ENCODE data around the gene OR6B1. TPM values are rescaled to one million over a fixed set of nuclear protein-coding genes. Genes with fewer than 3 reads are reported as not detected.

OR6B1 gene
- total RNA-seq = not detected in 2 replicates

DNA sequence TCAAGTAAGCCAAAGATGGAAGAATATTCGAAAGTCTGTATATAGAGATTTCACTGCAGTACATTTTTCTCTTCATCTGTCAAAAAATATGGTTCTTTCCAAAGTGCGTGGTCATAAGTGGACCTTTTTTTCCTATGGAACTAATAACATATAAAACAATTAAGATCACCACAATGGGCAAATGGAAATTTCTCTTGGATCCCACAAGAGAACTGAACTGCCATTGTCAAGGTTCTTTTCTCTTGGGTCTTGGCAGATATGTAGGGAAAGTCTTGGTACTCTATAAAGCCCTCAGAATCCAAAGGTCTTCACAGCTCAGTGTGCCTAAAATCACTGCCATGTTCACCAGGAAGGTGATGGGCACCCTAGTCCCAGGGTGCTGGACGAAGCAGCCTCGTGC, at the start of gene OR6B1:
OR6B1 (plus strand) TSS at position 301 of the 400 bp plus-strand sequence. CDS start 3,677 bp downstream, outside the sequence.
- intact Hi-C loops (cut with micrococcal nuclease) = loop anchor here (2.0 kb wide), 1 partner anchor 29 kb away; no protein-coding TSS in a partner anchor

DNA sequence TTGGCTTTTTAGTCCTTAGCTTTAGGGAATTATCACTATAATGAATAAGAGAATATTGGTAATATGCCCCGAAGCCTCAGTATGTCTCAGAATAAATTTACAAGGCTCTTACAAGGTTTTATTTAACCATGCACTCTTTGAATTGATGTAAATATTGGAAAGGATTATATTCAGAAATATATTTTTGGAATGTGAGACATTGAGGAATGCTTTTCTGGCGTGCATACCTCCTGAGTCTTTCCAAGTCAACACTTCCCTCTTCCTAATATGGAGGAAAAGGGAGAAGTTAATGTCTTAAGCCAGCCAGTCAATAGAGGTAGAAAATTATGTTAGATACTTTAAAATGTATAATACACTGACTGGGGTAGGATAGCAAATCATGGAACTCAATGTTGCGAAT, 46.7 kb upstream of the OR6B1 start:
- intact Hi-C loops (cut with micrococcal nuclease) = no loop called here

DNA sequence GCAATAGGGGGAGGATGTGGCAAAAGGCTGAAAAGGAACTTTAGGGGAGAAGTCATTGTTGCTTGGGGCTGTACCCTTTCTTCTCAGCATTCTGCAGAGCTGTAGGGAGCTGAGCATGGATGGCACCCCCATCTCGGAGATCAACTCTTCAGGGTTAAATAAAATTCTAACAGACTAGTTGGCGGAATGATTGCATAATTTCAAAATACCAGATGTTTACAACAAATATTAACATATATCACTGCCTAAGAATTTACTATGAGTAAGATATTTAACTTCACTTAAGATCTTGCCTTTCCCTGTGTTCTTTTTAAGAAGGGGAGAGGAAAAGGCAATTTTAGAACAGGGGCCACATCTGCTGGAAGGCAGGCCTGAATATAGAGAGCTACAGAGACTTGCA, 46.0 kb upstream of the OR6B1 start:
- intact Hi-C loops (cut with micrococcal nuclease) = no loop called here

DNA sequence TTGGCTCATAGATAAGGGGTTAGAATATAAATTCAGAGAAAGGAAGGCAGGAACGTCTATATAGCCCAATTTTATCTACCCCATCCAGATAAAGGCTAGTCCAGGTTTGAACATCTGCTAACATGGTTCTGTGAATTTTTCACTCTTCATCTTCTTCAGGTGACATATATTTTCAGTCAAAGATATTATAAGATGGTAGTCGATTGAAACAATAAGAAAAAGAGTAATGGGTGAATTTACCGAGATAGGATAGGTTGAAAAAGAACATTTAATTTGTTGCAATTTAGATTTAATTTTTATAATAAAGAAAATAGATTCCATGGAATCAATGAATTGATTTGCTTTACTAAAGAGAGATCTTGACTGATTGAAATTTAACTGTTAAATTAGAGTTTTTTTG, 45.6 kb upstream of the OR6B1 start, which contains the start of gene OR2F1:
OR2F1 (plus strand) TSS at position 301 of the 400 bp plus-strand sequence. CDS start 5,127 bp downstream, outside the sequence.
- intact Hi-C loops (cut with micrococcal nuclease) = no loop called here

DNA sequence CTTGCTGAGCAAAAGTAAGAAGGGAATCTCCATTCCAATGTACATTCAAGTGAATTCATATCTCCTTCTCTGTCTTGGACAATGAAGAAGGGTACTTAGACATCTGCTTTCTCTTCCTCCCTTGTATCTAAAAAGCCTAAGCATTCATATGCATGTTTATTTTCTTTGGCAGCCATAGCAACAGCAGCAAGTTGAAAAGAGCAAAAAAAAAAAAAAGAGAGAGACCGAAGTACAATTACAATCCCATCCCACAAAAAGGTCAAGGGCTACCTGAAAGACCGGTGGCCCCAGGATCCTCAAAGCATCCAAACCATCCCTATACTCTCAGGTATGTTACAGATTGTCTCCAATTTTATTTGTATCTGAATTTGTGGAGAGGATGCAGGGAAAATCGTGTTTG, 41.3 kb upstream of the OR6B1 start:
- intact Hi-C loops (cut with micrococcal nuclease) = no loop called here

DNA sequence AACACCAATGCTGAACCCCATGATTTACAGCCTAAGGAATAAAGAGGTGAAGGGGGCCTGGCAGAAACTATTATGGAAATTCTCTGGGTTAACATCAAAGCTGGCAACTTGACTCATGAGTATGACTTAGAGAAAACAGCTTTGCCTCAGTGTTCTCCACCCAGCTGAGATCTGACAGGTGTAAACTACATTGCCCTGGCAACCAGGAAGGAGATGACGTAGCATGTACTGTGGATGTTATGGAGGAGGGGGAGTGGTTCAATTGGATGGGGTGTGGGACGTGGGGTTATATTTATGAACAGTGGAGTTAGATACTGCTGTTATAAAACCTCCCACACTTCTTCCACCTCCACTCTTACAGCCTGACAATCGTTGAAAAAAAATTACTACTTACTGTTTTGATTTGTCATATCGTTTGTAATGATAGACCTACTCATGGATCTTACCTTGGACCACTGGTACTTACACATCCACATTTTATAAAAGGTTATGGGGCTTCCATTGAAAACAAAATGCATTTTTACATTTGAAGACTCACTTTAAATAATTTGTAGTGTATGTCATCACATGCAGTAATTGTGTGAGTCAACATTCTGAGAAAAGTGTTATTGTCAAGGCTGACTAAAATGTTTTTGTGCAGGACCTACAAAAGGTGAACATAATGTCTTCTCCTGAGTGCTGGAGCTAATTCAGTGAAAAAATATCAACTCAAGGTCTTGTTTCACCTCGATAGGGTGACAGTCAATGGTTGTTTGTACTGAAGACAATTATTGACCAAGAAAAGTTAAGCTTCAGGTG, 39.1 kb upstream of the OR6B1 start:
- intact Hi-C loops (cut with micrococcal nuclease) = no loop called here

DNA sequence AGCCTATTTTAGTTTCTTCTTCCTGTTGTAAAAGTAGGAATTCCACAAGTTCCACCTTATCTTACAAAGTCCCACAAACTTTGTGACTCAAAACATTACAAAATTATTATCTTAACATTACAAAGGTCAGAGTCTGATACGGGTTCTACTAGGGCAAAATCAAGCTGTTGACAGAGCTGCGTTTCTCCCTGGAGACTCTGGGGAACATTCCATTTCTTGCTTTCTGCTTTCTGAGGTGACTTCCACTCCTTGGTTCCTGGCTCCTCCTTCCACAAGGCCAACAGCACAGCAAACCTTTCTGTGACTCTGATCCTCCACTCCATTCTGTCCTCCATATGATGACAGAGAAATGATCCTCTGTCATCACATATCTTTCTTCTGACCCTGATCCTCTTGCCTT, 34.8 kb upstream of the OR6B1 start:
- intact Hi-C loops (cut with micrococcal nuclease) = no loop called here

DNA sequence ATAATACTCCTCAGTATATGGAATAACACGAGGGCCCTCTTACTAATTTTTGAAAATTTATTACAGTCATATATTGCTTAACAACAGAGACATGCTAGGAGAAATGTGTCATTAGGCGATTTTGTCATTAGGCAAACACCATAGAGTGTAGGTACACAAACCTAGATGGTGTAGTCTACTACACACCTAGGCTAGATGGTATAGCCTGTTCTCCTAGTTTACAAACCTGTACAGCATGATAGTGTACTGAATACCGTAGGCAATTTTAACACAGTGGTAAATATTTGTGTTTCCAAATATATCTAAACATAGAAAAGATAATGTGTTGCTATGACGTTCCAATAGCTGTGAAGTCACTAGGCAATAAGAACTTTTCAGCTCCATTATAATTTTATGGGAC, 32.7 kb upstream of the OR6B1 start:
- intact Hi-C loops (cut with micrococcal nuclease) = no loop called here

DNA sequence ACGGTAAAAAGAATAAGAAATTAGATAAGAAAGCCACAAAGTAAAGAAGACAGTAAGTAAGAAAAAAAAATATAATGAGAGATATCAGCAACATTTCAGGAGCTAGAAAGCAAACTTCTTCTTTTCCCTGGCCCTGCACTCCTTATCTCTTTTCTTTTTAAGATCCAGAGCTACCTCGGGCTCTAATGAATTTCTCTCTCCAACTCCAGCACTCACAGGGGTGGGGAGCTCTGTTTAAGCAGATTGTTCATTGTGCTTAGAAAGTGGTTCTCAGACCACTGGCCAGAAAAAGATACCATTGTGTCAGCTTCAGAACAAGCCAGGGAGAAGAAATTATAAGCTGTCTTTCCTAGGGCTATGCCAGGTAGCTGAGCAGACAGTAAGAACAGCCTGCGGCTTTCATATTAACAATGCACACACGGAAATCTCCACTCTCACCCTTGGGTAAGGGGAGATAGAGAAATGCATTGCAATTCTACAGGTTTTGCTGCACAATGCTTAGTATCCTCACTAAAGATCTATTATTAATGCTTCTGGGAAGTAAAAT, 26.2 kb upstream of the OR6B1 start:
- intact Hi-C loops (cut with micrococcal nuclease) = no loop called here

DNA sequence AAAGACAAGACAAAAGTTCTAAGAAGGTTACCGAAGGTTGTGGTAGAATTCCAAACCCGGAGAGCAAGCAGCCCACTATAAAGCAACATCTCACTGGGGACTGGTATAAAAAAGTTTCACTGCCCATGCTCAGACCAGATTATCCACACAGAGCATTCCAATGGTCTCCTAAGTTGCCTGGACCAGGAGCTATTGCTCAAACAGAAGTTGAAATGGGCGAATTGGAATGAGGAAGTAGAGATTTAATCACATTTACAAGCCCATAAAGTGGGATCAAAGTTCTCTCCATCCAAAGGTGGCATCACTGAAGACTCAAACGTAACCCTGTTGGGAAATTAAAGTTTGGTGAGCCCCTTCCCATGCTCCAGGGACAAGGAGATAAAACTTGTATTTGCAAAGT, 25.7 kb upstream of the OR6B1 start:
- intact Hi-C loops (cut with micrococcal nuclease) = no loop called here

DNA sequence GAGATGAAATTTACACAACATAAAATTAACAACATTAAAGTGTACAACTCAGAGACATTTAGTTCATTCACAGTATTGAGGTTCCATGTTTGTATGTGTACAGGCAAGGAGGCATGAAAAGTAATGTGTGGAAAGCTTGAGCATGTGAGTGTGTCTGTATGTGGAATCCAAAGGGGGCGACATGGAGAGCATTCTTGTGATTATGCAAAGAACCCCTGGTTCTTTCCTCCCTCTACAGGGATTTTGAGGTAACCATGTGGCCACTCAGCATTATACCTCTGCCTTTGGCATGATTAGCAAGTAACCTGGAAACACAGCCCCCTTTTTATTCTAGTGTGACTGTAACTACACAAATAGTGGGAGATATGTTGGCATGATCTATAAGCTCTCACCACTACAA, 24.5 kb upstream of the OR6B1 start:
- intact Hi-C loops (cut with micrococcal nuclease) = no loop called here

DNA sequence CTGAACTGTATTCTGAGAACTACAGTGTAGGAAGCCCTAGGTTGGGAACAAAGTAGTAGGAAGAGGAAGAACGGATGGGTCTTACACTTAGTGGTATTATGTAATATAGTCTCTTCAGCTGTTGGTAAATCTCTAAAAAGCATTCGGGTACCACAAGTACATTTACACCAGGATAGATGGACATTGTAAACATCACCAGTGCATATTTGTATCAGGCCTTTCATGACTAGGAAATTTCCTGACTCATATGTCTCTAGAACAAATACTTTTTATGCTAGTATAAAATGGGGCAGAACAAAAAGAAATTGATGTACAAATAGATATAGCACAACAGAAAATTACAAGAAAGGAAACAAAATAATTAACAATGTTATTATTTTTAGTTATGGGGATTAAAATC, 21.5 kb upstream of the OR6B1 start:
- intact Hi-C loops (cut with micrococcal nuclease) = no loop called here

DNA sequence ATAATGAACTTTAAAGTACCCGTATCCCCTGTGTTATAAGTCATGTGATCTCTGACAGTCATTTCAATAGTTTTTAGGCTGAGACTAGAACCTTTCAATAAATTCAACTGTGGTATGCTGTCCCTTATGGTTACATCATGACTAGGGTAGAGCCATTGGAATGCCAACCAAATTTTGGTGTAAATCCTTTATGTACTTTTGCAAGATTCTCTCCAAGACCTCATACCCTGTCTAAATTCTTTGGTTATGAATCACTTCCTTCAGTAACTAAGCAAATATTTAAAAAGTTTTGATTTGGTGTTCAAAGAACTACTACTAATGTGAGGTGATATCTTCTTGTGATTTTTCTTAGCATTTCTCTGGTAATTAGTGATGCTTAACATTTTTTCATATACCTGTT, 20.8 kb upstream of the OR6B1 start:
- intact Hi-C loops (cut with micrococcal nuclease) = no loop called here

DNA sequence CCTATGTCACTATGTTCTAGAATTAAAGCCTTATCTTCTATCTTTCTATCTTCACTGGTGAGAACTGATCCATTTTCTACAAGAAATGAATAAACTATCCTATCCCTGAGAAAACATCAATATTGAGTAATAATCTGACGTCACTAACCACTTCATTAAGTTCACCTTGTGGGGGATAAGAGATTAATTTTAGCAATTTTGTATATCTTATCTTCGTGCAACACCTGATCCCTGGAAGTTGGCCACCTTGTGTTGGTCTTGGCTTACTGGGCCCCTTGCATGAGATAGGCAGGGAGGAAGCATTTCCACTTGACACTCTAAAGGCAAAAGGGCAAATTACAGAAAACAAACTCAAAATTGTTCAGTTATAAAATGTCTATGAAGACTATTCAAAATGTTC, 20.1 kb upstream of the OR6B1 start:
- intact Hi-C loops (cut with micrococcal nuclease) = no loop called here

DNA sequence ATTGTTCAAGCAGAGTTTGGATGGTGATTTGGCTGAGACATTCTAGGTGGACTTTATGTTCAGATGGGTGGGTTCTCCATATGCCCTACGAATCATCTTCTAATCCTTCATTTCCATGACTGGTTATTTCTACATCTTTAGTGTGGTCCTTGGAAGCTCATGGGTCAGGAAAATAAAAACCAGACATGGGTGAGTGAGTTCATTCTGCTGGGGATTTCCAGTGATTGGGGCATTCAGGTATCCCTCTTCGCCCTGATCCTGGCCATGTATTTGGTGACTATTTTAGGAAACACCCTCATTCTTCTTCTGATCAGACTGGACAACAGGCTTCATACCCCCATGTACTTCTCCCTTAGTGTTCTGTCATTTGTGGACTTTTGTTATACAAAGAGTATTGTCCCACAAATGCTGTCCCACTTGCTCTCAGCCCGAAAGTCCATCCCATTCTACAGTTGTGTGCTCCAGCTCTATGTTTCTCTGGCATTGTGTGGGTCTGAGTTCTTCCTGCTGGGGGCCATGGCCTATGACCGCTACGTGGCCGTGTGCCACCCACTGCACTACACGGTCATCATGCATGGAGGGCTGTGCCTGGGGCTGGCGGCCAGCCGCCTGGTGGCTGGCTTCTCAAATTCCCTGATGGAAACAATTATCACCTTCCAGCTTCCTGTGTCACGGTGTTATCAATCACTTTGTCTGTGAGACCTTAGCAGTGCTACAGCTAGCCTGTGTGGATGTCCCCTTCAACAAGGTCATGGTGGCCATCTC, 19.2 kb upstream of the OR6B1 start:
- intact Hi-C loops (cut with micrococcal nuclease) = no loop called here

DNA sequence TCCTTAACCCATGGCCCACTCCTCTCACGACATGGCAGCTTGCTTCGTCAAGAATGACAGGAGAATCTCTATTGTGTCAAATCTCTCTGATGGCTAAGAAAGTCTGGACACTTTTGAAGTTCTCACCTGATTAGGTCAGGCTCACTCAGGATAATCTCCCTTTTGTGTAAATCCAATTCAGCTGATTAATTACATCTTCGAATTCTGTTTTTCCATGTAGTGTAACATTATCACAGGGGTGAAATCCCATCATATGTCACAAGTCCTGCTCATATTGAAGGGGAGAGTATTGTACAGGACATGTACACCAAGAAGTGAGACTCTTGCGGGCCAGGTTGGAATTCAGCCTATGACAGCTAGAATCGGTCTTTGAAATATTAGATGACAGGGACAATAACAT, 16.2 kb upstream of the OR6B1 start:
- intact Hi-C loops (cut with micrococcal nuclease) = no loop called here

DNA sequence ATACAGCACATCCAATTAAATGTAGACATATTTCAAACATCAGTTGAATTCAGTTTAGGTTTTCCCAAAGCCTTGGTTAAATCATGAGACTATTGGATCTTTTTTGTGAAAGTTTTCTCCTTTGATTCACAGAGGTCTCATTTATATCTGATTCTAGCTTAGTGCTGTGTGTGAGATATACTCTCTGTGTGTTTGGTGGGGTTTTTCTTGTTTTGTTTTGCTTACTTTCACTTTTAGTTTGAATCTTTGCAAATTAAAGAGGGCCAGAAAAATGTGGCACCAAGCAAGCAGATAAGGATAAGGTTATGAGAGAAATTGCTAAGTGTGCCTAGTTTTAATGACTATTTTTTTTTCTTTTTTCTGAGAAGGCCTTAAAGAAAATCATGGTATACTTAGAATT, 12.6 kb upstream of the OR6B1 start:
- intact Hi-C loops (cut with micrococcal nuclease) = no loop called here

DNA sequence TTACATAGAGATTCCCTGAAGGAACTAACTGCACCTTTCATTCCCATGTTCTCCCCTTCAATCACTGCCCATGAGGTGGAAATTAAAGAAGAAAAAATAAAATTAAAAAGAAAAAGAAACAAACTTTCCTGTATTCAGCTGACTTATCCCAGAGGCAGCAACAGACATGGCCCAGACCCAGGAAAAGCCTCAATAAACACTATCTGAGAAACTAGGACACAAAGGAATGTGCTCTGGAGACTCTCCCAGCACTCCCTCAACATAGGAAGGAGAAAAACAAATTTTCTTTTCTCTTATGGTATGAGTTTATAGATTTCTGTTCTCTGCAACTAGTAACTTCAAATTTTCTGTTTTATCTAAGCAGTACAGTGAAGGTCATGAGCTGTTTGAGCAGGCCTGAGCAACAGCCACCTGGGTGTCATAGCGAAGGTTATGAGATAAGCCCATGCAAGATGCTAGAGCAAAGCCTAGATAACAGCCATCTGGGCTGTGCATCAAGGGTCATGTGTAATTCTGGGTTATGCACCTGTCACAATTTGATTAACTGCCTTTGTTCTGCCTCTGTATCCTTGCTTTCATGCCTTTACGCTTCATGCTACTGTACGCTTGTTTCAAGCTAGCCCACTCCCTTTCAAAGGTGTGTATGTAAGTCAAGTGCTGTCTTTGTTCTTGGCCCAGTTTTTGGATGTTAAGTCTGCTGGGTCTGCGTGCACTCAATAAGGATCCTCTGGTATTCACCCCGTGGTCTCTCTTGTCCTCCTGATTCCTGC, 11.0 kb upstream of the OR6B1 start:
- intact Hi-C loops (cut with micrococcal nuclease) = no loop called here

DNA sequence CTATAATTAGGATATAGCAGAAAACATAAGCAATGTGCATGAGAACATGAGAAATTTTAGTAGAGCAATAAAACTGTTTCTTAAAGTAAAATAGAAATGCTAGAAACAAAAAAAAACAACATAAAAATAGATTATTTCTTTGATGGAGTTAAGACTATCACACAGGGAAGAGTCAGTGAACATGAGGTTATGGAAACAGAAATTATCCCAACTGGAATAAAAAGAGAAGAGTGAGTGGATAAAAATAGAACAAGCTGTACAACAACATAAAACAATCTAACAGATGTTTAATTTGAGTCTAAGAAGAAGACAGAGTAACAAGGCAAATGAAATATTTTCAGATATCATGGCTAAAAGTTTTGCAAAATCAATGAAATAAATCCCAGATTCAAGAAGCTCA, 7.5 kb upstream of the OR6B1 start:
- intact Hi-C loops (cut with micrococcal nuclease) = loop anchor here (5.0 kb wide), 1 partner anchor 60 kb away; no protein-coding TSS in a partner anchor

DNA sequence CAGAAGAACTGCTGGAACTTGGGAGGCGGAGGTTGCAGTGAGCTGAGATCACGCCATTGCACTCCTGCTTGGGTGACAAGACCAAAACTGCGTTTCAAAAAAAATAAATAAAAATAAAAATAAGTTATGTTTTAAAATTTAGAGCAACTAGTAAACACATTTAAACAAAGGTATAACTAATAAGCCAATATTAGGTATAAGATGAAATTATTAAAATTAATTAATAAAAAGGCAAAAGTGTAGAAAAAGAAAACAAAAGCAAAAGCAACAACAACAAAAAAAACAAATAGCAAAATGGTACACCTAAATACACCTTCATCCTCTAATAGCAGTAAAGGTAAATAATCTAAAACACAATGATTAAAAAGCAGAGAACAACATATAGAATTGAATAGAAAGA, 6.2 kb upstream of the OR6B1 start:
- intact Hi-C loops (cut with micrococcal nuclease) = loop anchor here (5.0 kb wide), 1 partner anchor 62 kb away; no protein-coding TSS in a partner anchor

DNA sequence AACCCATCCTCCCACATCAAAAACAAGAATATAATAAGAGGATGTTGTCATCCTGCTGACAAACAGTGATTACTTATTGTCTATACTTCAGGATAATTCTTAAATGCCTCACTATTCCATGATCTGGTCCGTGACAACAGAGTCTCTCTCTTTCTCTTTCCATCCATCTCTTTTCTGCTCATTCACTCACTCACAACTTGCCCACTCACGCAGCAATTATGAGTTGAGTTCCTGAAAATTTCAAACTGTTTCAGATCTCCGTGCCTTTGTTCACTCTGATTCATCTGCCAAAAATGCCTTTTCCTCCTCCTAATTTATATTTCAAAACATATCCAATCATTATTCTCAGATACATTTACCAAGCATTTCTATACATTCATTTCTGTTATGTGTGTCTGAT, 1.4 kb downstream of the OR6B1 start:
- intact Hi-C loops (cut with micrococcal nuclease) = loop anchor here (2.0 kb wide), 1 partner anchor 31 kb away; no protein-coding TSS in a partner anchor

Measured in T-helper 1 cell treated with Interleukin-12 subunit alpha and Interleukin-12 subunit beta and Interleukin-4 antibody, amounts not matched to agents 30 ng/mL and 1 ng/mL, for 36 hours (primary cell).